Measurements from ENCODE around the gene TAMALIN. TPM values are rescaled to one million over a fixed set of nuclear protein-coding genes. Genes with fewer than 3 reads are reported as not detected.

The TAMALIN gene
- total RNA-seq, 1 donor from 2014 or later: 11.1 TPM

GRCh38 chr12:52046859-52047258 is 40.1 kb downstream of the TAMALIN start:
- H3K27me3 Mint-ChIP-seq (ENCODE audit: low read depth): no peaks in the 10 kb centered on the region
- no peak overlapping the region for H3K27ac Mint-ChIP-seq (ENCODE audit: unreplicated experiment)
- H3K9me3 Mint-ChIP-seq (ENCODE audit: low read depth): no peaks in the 10 kb centered on the region
- H3K36me3 Mint-ChIP-seq (ENCODE audit: low read depth): peaks cover 2% of the 10 kb centered on the region
- no peak overlapping the region for H3K4me3 Mint-ChIP-seq (ENCODE audit: unreplicated experiment)
- peaks cover 23% of the 10 kb centered on the region for H3K4me1 Mint-ChIP-seq (ENCODE audit: low read depth)
- no peak for TF ChIP-seq CTCF (IDR thresholded peaks at IDR 0.05)
- no peak for DNase-seq (ENCODE audit: low spot score)

GRCh38 chr12:52049286-52049685 is 42.5 kb downstream of the TAMALIN start:
- no peaks in the 10 kb centered on the region for H3K27me3 Mint-ChIP-seq (ENCODE audit: low read depth)
- H3K4me3 Mint-ChIP-seq (ENCODE audit: unreplicated experiment): peak overlapping the region; percentile 38
- H3K4me1 Mint-ChIP-seq (ENCODE audit: low read depth): peaks cover 25% of the 10 kb centered on the region
- no peak for DNase-seq (ENCODE audit: low spot score)
- H3K9me3 Mint-ChIP-seq (ENCODE audit: low read depth): no peaks in the 10 kb centered on the region
- no peak overlapping the region for H3K27ac Mint-ChIP-seq (ENCODE audit: unreplicated experiment)
- H3K36me3 Mint-ChIP-seq (ENCODE audit: low read depth): no peaks in the 10 kb centered on the region
- no peak for TF ChIP-seq CTCF (IDR thresholded peaks at IDR 0.05)

DNA sequence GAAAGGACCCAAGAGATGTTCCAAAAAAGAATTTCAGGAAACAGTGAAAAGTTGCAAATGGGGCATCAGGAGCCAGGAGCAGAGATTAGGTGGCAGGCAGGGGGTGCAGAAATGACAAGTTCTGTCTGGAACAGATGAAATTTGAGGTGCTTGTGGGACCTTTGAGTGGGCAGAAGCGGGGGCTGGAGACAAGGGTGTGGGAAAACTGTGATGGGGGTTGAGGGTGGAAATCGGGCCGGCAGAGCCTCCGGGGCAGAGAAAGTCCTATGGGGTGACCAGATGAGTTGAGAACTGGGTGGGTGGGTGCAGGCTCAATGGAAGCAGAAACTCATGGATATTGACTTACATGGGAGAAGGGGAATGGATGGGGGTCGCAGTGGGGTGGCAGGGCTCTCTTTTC is 42.9 kb downstream of the TAMALIN start:
- H3K27me3 Mint-ChIP-seq (ENCODE audit: low read depth): no peaks in the 10 kb centered on the region
- H3K27ac Mint-ChIP-seq (ENCODE audit: unreplicated experiment): no peak overlapping the region
- no peaks in the 10 kb centered on the region for H3K9me3 Mint-ChIP-seq (ENCODE audit: low read depth)
- H3K4me1 Mint-ChIP-seq (ENCODE audit: low read depth): peaks cover 25% of the 10 kb centered on the region
- DNase-seq (ENCODE audit: low spot score): no peak
- peak overlapping the region; percentile 38 for H3K4me3 Mint-ChIP-seq (ENCODE audit: unreplicated experiment)
- TF ChIP-seq CTCF (IDR thresholded peaks at IDR 0.05): no peak
- no peaks in the 10 kb centered on the region for H3K36me3 Mint-ChIP-seq (ENCODE audit: low read depth)

DNA sequence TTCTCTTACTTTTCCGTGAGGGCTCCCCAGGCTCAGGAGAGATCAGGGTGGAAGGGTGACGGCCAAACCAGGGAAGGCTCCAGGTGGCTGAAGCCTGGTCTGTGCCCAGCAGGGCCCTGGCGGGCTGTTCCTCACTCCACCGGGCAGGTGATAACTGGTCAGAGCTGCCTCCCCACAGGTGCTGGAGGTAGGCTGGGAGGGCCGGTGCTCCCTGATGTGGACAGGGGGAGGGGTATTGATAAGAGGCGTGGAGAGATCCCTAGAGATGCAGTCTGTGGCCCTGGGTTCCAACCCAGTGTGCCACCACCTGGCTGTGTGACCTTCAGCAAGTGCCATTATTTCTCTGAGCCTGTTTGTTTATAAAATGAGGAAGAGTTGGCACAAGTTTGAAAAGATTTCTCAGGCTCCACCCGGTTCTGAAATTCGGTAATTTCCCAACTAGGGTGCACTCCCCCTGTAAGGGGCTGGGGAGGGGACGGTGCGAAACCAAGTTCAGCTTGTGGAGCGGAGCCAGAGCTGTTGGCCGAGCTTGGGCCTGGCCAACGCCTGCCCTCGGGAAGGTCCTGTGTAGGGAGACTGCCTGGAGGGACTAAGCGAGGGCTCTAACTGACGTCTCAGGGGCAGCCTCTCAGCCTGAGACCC is 43.5 kb downstream of the TAMALIN start:
- H3K9me3 Mint-ChIP-seq (ENCODE audit: low read depth): no peaks in the 10 kb centered on the region
- no peak for TF ChIP-seq CTCF (IDR thresholded peaks at IDR 0.05)
- H3K36me3 Mint-ChIP-seq (ENCODE audit: low read depth): no peaks in the 10 kb centered on the region
- peak overlapping the region; percentile 73 for H3K4me3 Mint-ChIP-seq (ENCODE audit: unreplicated experiment)
- peak overlapping the region; percentile 89 for H3K27ac Mint-ChIP-seq (ENCODE audit: unreplicated experiment)
- H3K27me3 Mint-ChIP-seq (ENCODE audit: low read depth): no peaks in the 10 kb centered on the region
- no peak for DNase-seq (ENCODE audit: low spot score)
- H3K4me1 Mint-ChIP-seq (ENCODE audit: low read depth): peaks cover 25% of the 10 kb centered on the region

DNA sequence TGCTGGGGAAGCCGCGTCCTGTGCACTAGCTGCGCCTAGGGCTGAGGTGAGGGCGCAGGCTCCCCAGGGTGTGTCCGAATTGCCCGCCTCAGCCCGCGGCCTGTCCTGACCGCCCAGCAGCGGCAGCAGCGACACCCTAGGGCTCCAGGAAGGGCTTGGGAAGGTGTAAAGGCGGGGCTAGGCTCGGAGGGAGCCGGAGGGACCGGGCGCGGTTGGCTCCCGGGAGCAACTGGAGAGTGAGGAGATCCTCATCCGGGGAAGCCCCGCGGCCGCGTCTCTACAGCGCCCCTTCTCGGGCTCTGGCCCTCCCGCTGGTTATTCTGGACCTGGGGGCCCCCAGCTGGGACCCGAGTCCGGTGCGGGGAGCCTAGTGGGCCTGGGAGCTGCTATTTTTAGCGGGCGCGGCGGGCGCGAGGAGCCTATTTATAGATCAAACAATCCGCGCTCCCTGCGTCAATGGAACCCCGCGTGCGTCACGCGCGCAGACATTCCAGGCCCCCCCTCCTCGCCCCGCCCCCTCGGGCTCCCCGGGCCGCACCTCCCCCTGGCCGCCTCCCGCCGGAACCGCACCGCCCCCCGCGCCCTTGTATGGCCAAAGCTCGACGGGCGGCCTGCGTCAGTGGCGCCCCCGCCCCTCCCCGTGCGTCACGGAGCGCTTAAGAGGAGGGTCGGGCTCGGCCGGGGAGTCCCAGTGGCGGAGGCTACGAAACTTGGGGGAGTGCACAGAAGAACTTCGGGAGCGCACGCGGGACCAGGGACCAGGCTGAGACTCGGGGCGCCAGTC is 44.2 kb downstream of the TAMALIN start, which contains the start of gene NR4A1:
Gene NR4A1, plus strand, starts transcription at position 685 of the 784 bp plus-strand sequence. CDS start 2,887 bp downstream, outside the sequence.
- H3K9me3 Mint-ChIP-seq (ENCODE audit: low read depth): no peaks in the 10 kb centered on the region
- H3K27ac Mint-ChIP-seq (ENCODE audit: unreplicated experiment): peak within 1 kb of the TSS; percentile 89
- no peaks in the 10 kb centered on the region for H3K36me3 Mint-ChIP-seq (ENCODE audit: low read depth)
- H3K27me3 Mint-ChIP-seq (ENCODE audit: low read depth): no peaks in the 10 kb centered on the region
- H3K4me3 Mint-ChIP-seq (ENCODE audit: unreplicated experiment): peak within 1 kb of the TSS; percentile 73
- DNase-seq (ENCODE audit: low spot score): no peak
- H3K4me1 Mint-ChIP-seq (ENCODE audit: low read depth): peaks cover 25% of the 10 kb centered on the region
- TF ChIP-seq CTCF (IDR thresholded peaks at IDR 0.05): peak; percentile 48

Measured in chondrocyte (in vitro differentiated cells).